Gastrocnemius medialis (tissue), 4 donors: ENCODE results near the gene ST14. TPM values are rescaled to one million over a fixed set of nuclear protein-coding genes. Genes with fewer than 3 reads are reported as not detected.
"Not testable (repeated sequence)": the region's sequence is repeated elsewhere in the genome, so short reads cannot be mapped to it uniquely, and the experiment has no call there.

ENCODE experiments used
- ATAC-seq, 2 donors: fragments of 150-250 bp; one replicate each; pipeline ENCODE4 v1.9.1; 2016
- DNase-seq, 2 donors: peaks; one replicate each; pipeline ENCODE4 v3.0.0-alpha.2; 2019
- H3K27ac ChIP-seq, 4 donors: fragments of 200-600 bp; sonication (generic); 1 replicate in 1 of 4; 2 replicates in 3 of 4; pipeline ENCODE4 v1.5.1; 2016 to 2018; ENCODE audit warnings: mild to moderate bottlenecking in 2 of 4, moderate library complexity in 1 of 4
- H3K27me3 ChIP-seq, 3 donors: fragments of 200-600 bp; sonication (generic) in 2 of 3; 1 replicate in 1 of 3; 2 replicates in 2 of 3; pipeline versions ENCODE4 v1.5.1 to v1.6.0; 2016 to 2019; ENCODE audit warnings: mild to moderate bottlenecking in 1 of 3, moderate library complexity in 1 of 3
- H3K36me3 ChIP-seq, 2 donors: fragments of 200-600 bp; sonication (generic) in 1 of 2; one replicate each; pipeline ENCODE4 v1.5.1; 2017 to 2018
- H3K4me1 ChIP-seq, 2 donors: fragments of 200-600 bp; sonication (generic) in 1 of 2; one replicate each; pipeline ENCODE4 v1.5.1; 2016 to 2017; ENCODE audit warnings: mild to moderate bottlenecking in 2 of 2
- H3K4me3 ChIP-seq, 4 donors: fragments of 200-600 bp; sonication (generic) in 3 of 4; 1 replicate in 1 of 4; 2 replicates in 3 of 4; pipeline ENCODE4 v1.5.1; 2016 to 2019; ENCODE audit warnings: mild to moderate bottlenecking in 2 of 4
- H3K9me3 ChIP-seq, 3 donors: fragments of 200-600 bp; sonication (generic) in 2 of 3; 1 replicate in 1 of 3; 2 replicates in 2 of 3; pipeline ENCODE4 v1.5.1; 2016 to 2019
- CTCF ChIP-seq, 5 experiments: fragments of 450-650 bp in 3 of 5; fragments of 200-600 bp in 2 of 5; sonication (generic) in 2 of 5; IDR thresholded peaks in 4 of 5; conservative IDR thresholded peaks in 1 of 5; 1 replicate in 4 of 5; 2 replicates in 1 of 5; pipeline ENCODE4 v1.5.1; 2016 to 2019; ENCODE audit warnings: antibody characterized with exemption in 5 of 5, mild to moderate bottlenecking in 3 of 5, moderate library complexity in 3 of 5
- POLR2A ChIP-seq, 2 donors: fragments of 450-650 bp; IDR thresholded peaks; one replicate each; pipeline ENCODE4 v1.6.1; 2017; ENCODE audit warnings: antibody characterized with exemption in 2 of 2, mild to moderate bottlenecking in 2 of 2, moderate library complexity in 2 of 2
- in situ Hi-C, 4 donors: fragments of 200-750 bp; cut with MboI; loops; one replicate each; pipeline versions ENCODE4 v1.15.0 to v1.8.0; 2017; ENCODE audit warnings: low sequenced_read_pairs in 4 of 4
- intact Hi-C: fragments of 100-400 bp; cut with DNase I; formaldehyde crosslinking; loops from one replicate; pipeline ENCODE4 v1.15.1; 2023; ENCODE audit warnings: low total_unique reads
- total RNA-seq, 4 donors: library from RNA; depleted of rRNA; stranded (reverse); fragments of >200 nt; gene quantifications; one replicate each; pipeline versions ENCODE4 v1.1.0 to v1.2.3, GENCODE V29; 2016

ST14 gene
- total RNA-seq, 4 donors from 2014 or later = 0.20 to 2.2 (median 1.3) TPM

GRCh38 chr11:130247319-130247718 is 87.7 kb downstream of the ST14 start:
- no peak for TF ChIP-seq CTCF (IDR thresholded peaks at IDR 0.05 in 4 of 5, conservative IDR thresholded peaks at IDR 0.05 in 1 of 5)
- no peak for TF ChIP-seq POLR2A (IDR thresholded peaks at IDR 0.05)
- in situ Hi-C loops = no loop called here
- no peaks in the 10 kb centered on the region for H3K9me3 ChIP-seq

GRCh38 chr11:130249371-130249770 is 89.8 kb downstream of the ST14 start:
- peaks cover 7 to 12% of the 10 kb centered on the region in 2 donors for H3K4me1 ChIP-seq
- ATAC-seq (no peak), DNase-seq (no peak)
- no peak overlapping the region for H3K4me3 ChIP-seq
- intact Hi-C loops = no loop called here
- no peaks in the 10 kb centered on the region for H3K9me3 ChIP-seq
- H3K36me3 ChIP-seq = no peaks in the 10 kb centered on the region
- H3K27ac ChIP-seq = no peak overlapping the region
- in situ Hi-C loops = no loop called here
- TF ChIP-seq POLR2A (IDR thresholded peaks at IDR 0.05) = no peak
- TF ChIP-seq CTCF (IDR thresholded peaks at IDR 0.05 in 4 of 5, conservative IDR thresholded peaks at IDR 0.05 in 1 of 5) = no peak
- no peaks in the 10 kb centered on the region for H3K27me3 ChIP-seq

More at GRCh38 chr11:130247319-130247718, 87.7 kb downstream of the ST14 start:
- H3K36me3 ChIP-seq = no peaks in the 10 kb centered on the region
- no peak overlapping the region for H3K27ac ChIP-seq
- DNase-seq (no peak), ATAC-seq (no peak)
- no peak overlapping the region for H3K4me3 ChIP-seq
- no peaks in the 10 kb centered on the region for H3K27me3 ChIP-seq
- intact Hi-C loops = no loop called here
- peaks cover 7 to 12% of the 10 kb centered on the region in 2 donors for H3K4me1 ChIP-seq

- H3K4me3 ChIP-seq, H3K27ac ChIP-seq, intact Hi-C loops, H3K27me3 ChIP-seq, H3K36me3 ChIP-seq, ATAC-seq, H3K9me3 ChIP-seq, in situ Hi-C loops, DNase-seq: not testable (repeated sequence)
- H3K4me1 ChIP-seq = peaks cover 7 to 12% of the 10 kb centered on the region in 2 donors
Observed at GRCh38 chr11:130249929-130250328, 90.3 kb downstream of the ST14 start.

- H3K27me3 ChIP-seq, intact Hi-C loops, ATAC-seq, H3K4me3 ChIP-seq, DNase-seq, in situ Hi-C loops, H3K9me3 ChIP-seq, H3K27ac ChIP-seq, H3K36me3 ChIP-seq: not testable (repeated sequence)
- peaks cover 7 to 18% of the 10 kb centered on the region in 2 donors for H3K4me1 ChIP-seq
Observed at GRCh38 chr11:130251763-130252162, 92.2 kb downstream of the ST14 start.

Other genes with a start within 250 kb of the ST14 start
- gene PRDM10, start 156.9 kb upstream of the ST14 start, total RNA-seq = 10 to 100 TPM in 1 of 4 donors, 1 to 10 TPM in 3; 3.3 to 10.9 (median 9.0) TPM
- 100 to 1,000 TPM in 1 of 4 donors, 10 to 100 TPM in 3; 80.4 to 110 (median 82.1) TPM for gene APLP2, start 89.9 kb upstream of the ST14 start, total RNA-seq
- gene ZBTB44, start 155.1 kb downstream of the ST14 start, total RNA-seq = 100 to 1,000 TPM in 1 of 4 donors, 10 to 100 TPM in 3; 57.4 to 108 (median 68.8) TPM